ENCODE results near the gene FHL3. TPM values are rescaled to one million over a fixed set of nuclear protein-coding genes. Genes with fewer than 3 reads are reported as not detected.
A peak's percentile ranks its signal among the peaks of the same experiment; 100 is the strongest.

FHL3 gene
- total and polyA plus RNA-seq, 2 experiments from 2014 or later: 28.3 to 49.0 TPM

GRCh38 chr1:38028105-38028591 lies 22.8 kb upstream of the FHL3 start:
- ATAC-seq (peak; percentile 19), DNase-seq (ENCODE audit: low spot score) (peak; percentile 43)
- Histone ChIP-seq H3K79me2 (replicated peaks; ENCODE audit: insufficient read depth) (no peaks in the 10 kb centered on the region), H2AFZ (no peak overlapping the region), H4K20me1 (replicated peaks; ENCODE audit: insufficient read depth) (no peaks in the 10 kb centered on the region; the same call in 1 of the 2 replicates), H3K4me3 (no peak overlapping the region; the same call in 1 of the 2 replicates), H3F3A (replicated peaks; ENCODE audit: low read depth) (peaks cover 27% of the 10 kb centered on the region), H3K27me3 (ENCODE audit: insufficient read depth) (no peaks in the 10 kb centered on the region), H3K4me1 (ENCODE audit: insufficient read depth) (peaks cover 34% of the 10 kb centered on the region), H3K36me3 (ENCODE audit: insufficient read depth) (peaks cover 18% of the 10 kb centered on the region), H3K4me2 (0 out of 2 replicates have a peak overlapping the region, but pooled peaks have one; percentile 26), H3K9me2 (ENCODE audit: insufficient read depth) (no peaks in the 10 kb centered on the region), H3K27ac (ENCODE audit: low read depth) (peak overlapping the region; percentile 3; the same call in 1 of the 2 replicates)
- H3K4me3 Mint-ChIP-seq: no peak overlapping the region; the same call in 2 of the 3 replicates
- peaks cover 14% of the 10 kb centered on the region for H3K27me3 Mint-ChIP-seq (ENCODE audit: insufficient read depth, low read depth, poor library complexity)
- peaks cover 53% of the 10 kb centered on the region for H3K4me1 Mint-ChIP-seq
- peak overlapping the region; percentile 86 for H3K27ac Mint-ChIP-seq
- no peaks in the 10 kb centered on the region; the same call in 2 of the 3 replicates for H3K9me3 Mint-ChIP-seq
- TF ChIP-seq EZH2phosphoT487 (IDR thresholded peaks at IDR 0.05; ENCODE audit: unreplicated experiment): no peak
- TF ChIP-seq POLR2AphosphoS5 (IDR thresholded peaks at IDR 0.05; ENCODE audit: low read depth): peak; percentile 37; the same call in 1 of the 2 replicates
- H3K36me3 Mint-ChIP-seq (ENCODE audit: low read depth): peaks cover 26% of the 10 kb centered on the region

DNA sequence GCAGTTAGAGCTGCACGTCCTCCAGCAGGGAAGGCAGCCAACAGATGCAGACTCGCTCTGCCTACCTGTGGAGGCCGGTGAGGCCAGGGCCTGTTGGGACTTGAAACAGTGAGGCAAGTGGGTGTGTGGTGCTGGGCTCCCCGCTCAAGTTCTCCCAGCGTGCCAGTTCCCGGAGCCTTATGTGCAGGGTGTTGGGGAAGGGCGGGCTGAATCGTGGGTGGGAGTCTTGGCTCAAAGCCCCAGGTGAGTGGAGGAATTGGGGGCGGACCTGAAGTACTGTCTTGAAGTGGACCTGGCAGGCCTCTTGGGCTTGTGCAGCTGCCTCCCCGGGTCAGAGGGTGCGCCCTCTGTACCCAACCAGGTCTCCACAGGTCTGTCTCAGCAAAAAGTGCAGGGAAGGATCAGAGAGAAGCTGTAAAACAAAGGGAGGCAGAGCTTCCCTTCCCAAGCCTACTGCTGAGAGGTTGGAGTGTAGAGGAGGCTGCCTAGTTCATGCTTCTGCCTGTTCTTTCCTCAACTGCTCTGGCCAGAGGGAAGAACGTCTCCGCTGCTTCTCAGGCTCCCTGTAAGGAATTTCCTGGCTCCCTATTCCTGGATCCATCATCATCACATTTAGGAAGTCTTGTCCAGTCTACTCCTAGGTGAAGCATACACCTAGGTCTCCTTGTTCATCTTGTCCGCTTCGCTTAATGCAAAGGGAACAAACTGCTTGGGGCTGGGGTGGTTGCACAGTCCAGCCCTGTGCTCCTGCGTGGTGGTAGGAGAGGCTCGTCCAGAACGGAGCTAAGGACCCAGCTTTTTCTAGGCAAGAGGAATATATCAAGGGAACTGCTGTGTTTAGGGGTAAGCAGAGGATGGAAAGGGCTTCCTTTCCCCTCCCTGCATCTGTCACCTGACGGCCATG lies 22.1 kb upstream of the FHL3 start:
- Histone ChIP-seq H4K20me1 (replicated peaks; ENCODE audit: insufficient read depth) (peaks cover 4% of the 10 kb centered on the region; the same call in 1 of the 2 replicates), H3K27me3 (ENCODE audit: insufficient read depth) (no peaks in the 10 kb centered on the region), H3K79me2 (replicated peaks; ENCODE audit: insufficient read depth) (no peaks in the 10 kb centered on the region), H3K4me3 (no peak overlapping the region), H3F3A (replicated peaks; ENCODE audit: low read depth) (peaks cover 31% of the 10 kb centered on the region), H2AFZ (no peak overlapping the region), H3K4me1 (ENCODE audit: insufficient read depth) (peaks cover 34% of the 10 kb centered on the region), H3K27ac (ENCODE audit: low read depth) (no peak overlapping the region), H3K9me2 (ENCODE audit: insufficient read depth) (no peaks in the 10 kb centered on the region), H3K4me2 (0 out of 2 replicates have a peak overlapping the region, but pooled peaks have one; percentile 26), H3K36me3 (ENCODE audit: insufficient read depth) (peaks cover 25% of the 10 kb centered on the region)
- no peak for ATAC-seq
- Mint-ChIP-seq H3K27ac (peak overlapping the region; percentile 86), H3K9me3 (no peaks in the 10 kb centered on the region; the same call in 2 of the 3 replicates), H3K4me3 (no peak overlapping the region; the same call in 2 of the 3 replicates), H3K27me3 (ENCODE audit: insufficient read depth, low read depth, poor library complexity) (peaks cover 11% of the 10 kb centered on the region), H3K4me1 (peaks cover 53% of the 10 kb centered on the region), H3K36me3 (ENCODE audit: low read depth) (peaks cover 32% of the 10 kb centered on the region)
- no peak for DNase-seq (ENCODE audit: low spot score)
- no peak for TF ChIP-seq EZH2 (IDR thresholded peaks at IDR 0.05; ENCODE audit: low read depth, unreplicated experiment)
- no peak for TF ChIP-seq EZH2phosphoT487 (IDR thresholded peaks at IDR 0.05; ENCODE audit: unreplicated experiment)
- no peak for TF ChIP-seq ZNF462 (CRISPR knock-in tag; IDR thresholded peaks at IDR 0.05)
- TF ChIP-seq JUNB (IDR thresholded peaks at IDR 0.05; ENCODE audit: unreplicated experiment): no peak
- no peak for TF ChIP-seq REST (IDR thresholded peaks at IDR 0.05; ENCODE audit: unreplicated experiment)
- TF ChIP-seq ZNF114 (CRISPR knock-in tag; IDR thresholded peaks at IDR 0.05): no peak
- TF ChIP-seq STAT1 (IDR thresholded peaks at IDR 0.05; ENCODE audit: unreplicated experiment): no peak
- no peak for TF ChIP-seq ZNF331 (CRISPR knock-in tag; IDR thresholded peaks at IDR 0.05; ENCODE audit: low read depth)
- TF ChIP-seq CREB1 (CRISPR knock-in tag; IDR thresholded peaks at IDR 0.05; ENCODE audit: low read depth): no peak
- no peak for TF ChIP-seq POLR2AphosphoS5 (IDR thresholded peaks at IDR 0.05; ENCODE audit: low read depth)

Data from GM23338 (cell line).